HUES6 (cell line): ENCODE data around the gene IL17A.
"Not testable (repeated sequence)": the region's sequence is repeated elsewhere in the genome, so short reads cannot be mapped to it uniquely, and the experiment has no call there.

ENCODE experiments used
- H3K27ac ChIP-seq: 2 replicates; pipeline ENCODE4 v1.7.0; 2013; ENCODE audit warnings: low read depth, mild to moderate bottlenecking, low read length, inconsistent platforms
- H3K27me3 ChIP-seq: 2 replicates; pipeline ENCODE4 v1.6.1; 2013; ENCODE audit warnings: low read length; ENCODE audit not compliant: control insufficient read depth, insufficient read depth
- H3K36me3 ChIP-seq: 2 replicates; pipeline ENCODE4 v1.6.1; 2013; ENCODE audit warnings: low read length; ENCODE audit not compliant: control insufficient read depth, insufficient read depth
- H3K4me1 ChIP-seq: 2 replicates; pipeline ENCODE4 v1.6.1; 2013; ENCODE audit warnings: low read length; ENCODE audit not compliant: control insufficient read depth, insufficient read depth
- H3K4me3 ChIP-seq: 2 replicates; pipeline ENCODE4 v1.5.1; 2013; ENCODE audit warnings: low read depth, low read length
- H3K9ac ChIP-seq: one replicate; pipeline ENCODE4 v1.6.1; 2013; ENCODE audit warnings: mild to moderate bottlenecking, low read length
- H3K9me3 ChIP-seq: 2 replicates; pipeline ENCODE4 v1.6.1; 2013; ENCODE audit warnings: low read depth, low read length; ENCODE audit not compliant: control insufficient read depth, insufficient read depth

IL17A gene

GRCh38 chr6:52164319-52165094, 21.7 kb upstream of the IL17A start:
- Histone ChIP-seq H3K27me3 (no peaks in the 10 kb centered on the region), H3K4me1 (no peaks in the 10 kb centered on the region), H3K4me3 (no peak overlapping the region), H3K9me3 (peaks cover 18% of the 10 kb centered on the region), H3K36me3 (no peaks in the 10 kb centered on the region), H3K9ac (no peak overlapping the region), H3K27ac (no peak overlapping the region)

GRCh38 chr6:52167267-52167666, 18.9 kb upstream of the IL17A start:
- Histone ChIP-seq H3K27ac (no peak overlapping the region), H3K36me3 (no peaks in the 10 kb centered on the region), H3K4me3 (no peak overlapping the region), H3K9ac (no peak overlapping the region), H3K27me3 (no peaks in the 10 kb centered on the region), H3K9me3 (no peaks in the 10 kb centered on the region), H3K4me1 (no peaks in the 10 kb centered on the region)

GRCh38 chr6:52168351-52168750, 17.8 kb upstream of the IL17A start:
- not testable (repeated sequence) for H3K36me3 ChIP-seq, H3K27me3 ChIP-seq, H3K9me3 ChIP-seq

GRCh38 chr6:52174118-52174517, 12.1 kb upstream of the IL17A start:
- Histone ChIP-seq H3K9me3 (no peaks in the 10 kb centered on the region), H3K27ac (no peak overlapping the region), H3K36me3 (no peaks in the 10 kb centered on the region), H3K9ac (no peak overlapping the region), H3K27me3 (no peaks in the 10 kb centered on the region), H3K4me3 (no peak overlapping the region), H3K4me1 (no peaks in the 10 kb centered on the region)

More at GRCh38 chr6:52168351-52168750, 17.8 kb upstream of the IL17A start:
- not testable (repeated sequence) for H3K27ac ChIP-seq, H3K4me3 ChIP-seq, H3K4me1 ChIP-seq, H3K9ac ChIP-seq

- Histone ChIP-seq H3K9me3 (no peaks in the 10 kb centered on the region), H3K4me1 (no peaks in the 10 kb centered on the region), H3K27ac (no peak overlapping the region), H3K27me3 (no peaks in the 10 kb centered on the region), H3K9ac (no peak overlapping the region), H3K36me3 (no peaks in the 10 kb centered on the region), H3K4me3 (no peak overlapping the region)
These were observed 9.6 kb upstream of the IL17A start for GRCh38 chr6:52176550-52176949.

- no peak overlapping the region for H3K4me3 ChIP-seq
- no peaks in the 10 kb centered on the region for H3K9me3 ChIP-seq
- H3K27me3 ChIP-seq, result no peaks in the 10 kb centered on the region
- no peak overlapping the region for H3K27ac ChIP-seq
- H3K4me1 ChIP-seq, result 0 out of 2 replicates have a peak, but pooled peaks cover under 1% of the 10 kb centered on the region
- no peak overlapping the region for H3K9ac ChIP-seq
- no peaks in the 10 kb centered on the region for H3K36me3 ChIP-seq
These were observed 8.2 kb upstream of the IL17A start for GRCh38 chr6:52177961-52178360.

- Histone ChIP-seq H3K27ac (no peak overlapping the region), H3K4me3 (no peak overlapping the region), H3K4me1 (peaks cover 6% of the 10 kb centered on the region), H3K27me3 (no peaks in the 10 kb centered on the region), H3K9me3 (no peaks in the 10 kb centered on the region), H3K9ac (no peak overlapping the region), H3K36me3 (no peaks in the 10 kb centered on the region)
These were observed 5.2 kb upstream of the IL17A start for GRCh38 chr6:52180787-52181558.

GRCh38 chr6:52183131-52183713, 3.0 kb upstream of the IL17A start:
- no peaks in the 10 kb centered on the region for H3K9me3 ChIP-seq
- H3K4me1 ChIP-seq, result peaks cover 6% of the 10 kb centered on the region
- H3K9ac ChIP-seq, result no peak overlapping the region
- H3K27ac ChIP-seq, result no peak overlapping the region
- no peak overlapping the region for H3K4me3 ChIP-seq
- H3K27me3 ChIP-seq, result no peaks in the 10 kb centered on the region
- no peaks in the 10 kb centered on the region for H3K36me3 ChIP-seq

- no peak overlapping the region for H3K27ac ChIP-seq
- peaks cover 15% of the 10 kb centered on the region for H3K4me1 ChIP-seq
- H3K36me3 ChIP-seq, result no peaks in the 10 kb centered on the region
- no peaks in the 10 kb centered on the region for H3K27me3 ChIP-seq
- no peak overlapping the region for H3K9ac ChIP-seq
- no peak overlapping the region for H3K4me3 ChIP-seq
- H3K9me3 ChIP-seq, result no peaks in the 10 kb centered on the region
These were observed 305 bp downstream of the IL17A start for GRCh38 chr6:52186480-52186879.

- peaks cover 15% of the 10 kb centered on the region for H3K4me1 ChIP-seq
- H3K9ac ChIP-seq, result no peak overlapping the region
- H3K27me3 ChIP-seq, result no peaks in the 10 kb centered on the region
- H3K27ac ChIP-seq, result no peak overlapping the region
- no peaks in the 10 kb centered on the region for H3K9me3 ChIP-seq
- H3K4me3 ChIP-seq, result no peak overlapping the region
- no peaks in the 10 kb centered on the region for H3K36me3 ChIP-seq
These were observed 923 bp downstream of the IL17A start for GRCh38 chr6:52187098-52187497.

GRCh38 chr6:52189974-52190373, 3.8 kb downstream of the IL17A start:
- Histone ChIP-seq H3K27me3 (no peaks in the 10 kb centered on the region), H3K9ac (no peak overlapping the region), H3K27ac (peak overlapping the region; percentile 40; the same call in 1 of the 2 replicates), H3K36me3 (no peaks in the 10 kb centered on the region), H3K4me1 (peaks cover 9% of the 10 kb centered on the region), H3K4me3 (no peak overlapping the region), H3K9me3 (no peaks in the 10 kb centered on the region)
